SU-DHL-6 (cell line): Measurements from ENCODE around the gene DEDD.
"Not testable (repeated sequence)": the region's sequence is repeated elsewhere in the genome, so short reads cannot be mapped to it uniquely, and the experiment has no call there.

Experiments
- H2AFZ ChIP-seq: fragments of 200-600 bp; sonication (generic); 2 replicates; pipeline ENCODE4 v1.6.1; 2014; ENCODE audit warnings: low read depth, mild to moderate bottlenecking, moderate library complexity, mixed read lengths, antibody characterized with exemption, low read length; ENCODE audit not compliant: severe bottlenecking
- H3F3A ChIP-seq: fragments of 200-600 bp; shearing (Covaris generic); 2 replicates; pipeline ENCODE4 v1.6.0; 2016; ENCODE audit warnings: antibody characterized with exemption, mild to moderate bottlenecking; ENCODE audit not compliant: insufficient read depth
- H3K27ac ChIP-seq: fragments of 200-600 bp; sonication (generic); 2 replicates; pipeline ENCODE4 v1.5.1; 2016; ENCODE audit warnings: low read depth, mild to moderate bottlenecking, low read length, moderate library complexity, mixed read lengths
- H3K27me3 ChIP-seq: fragments of 200-600 bp; sonication (generic), shearing (Covaris generic); 2 replicates; pipeline ENCODE4 v1.6.0; 2014; ENCODE audit warnings: mild to moderate bottlenecking, low read length
- H3K36me3 ChIP-seq: fragments of 200-600 bp; sonication (generic); 2 replicates; pipeline ENCODE4 v1.6.1; 2014; ENCODE audit warnings: mild to moderate bottlenecking, low read length, mixed read lengths
- H3K4me2 ChIP-seq: fragments of 300-600, 200-600 bp; shearing (Covaris generic), sonication (generic); 2 replicates; pipeline ENCODE4 v1.6.0; 2014; ENCODE audit warnings: low read length, low read depth, mild to moderate bottlenecking; ENCODE audit not compliant: poor library complexity, severe bottlenecking
- H3K4me3 ChIP-seq: fragments of 200-600 bp; sonication (generic); 2 replicates; pipeline ENCODE4 v1.5.1; 2014; ENCODE audit warnings: antibody characterized with exemption, low read length, mild to moderate bottlenecking, mixed read lengths; ENCODE audit not compliant: insufficient read depth, poor library complexity, severe bottlenecking
- H3K79me2 ChIP-seq: fragments of 200-600 bp; sonication (generic); 2 replicates; pipeline ENCODE4 v1.6.1; 2014; ENCODE audit warnings: mild to moderate bottlenecking, low read length, moderate library complexity; ENCODE audit not compliant: insufficient read depth
- H3K9ac ChIP-seq: fragments of 200-600 bp; sonication (generic); 2 replicates; pipeline ENCODE4 v1.7.0; 2014; ENCODE audit warnings: mild to moderate bottlenecking, low read length
- H3K9me2 ChIP-seq: fragments of 200-600 bp; sonication (generic); replicated peaks from 2 replicates; pipeline ENCODE4 v1.6.1; 2014; ENCODE audit warnings: low read length; ENCODE audit not compliant: insufficient read depth
- H3K9me3 ChIP-seq: fragments of 200-600 bp; sonication (generic); 2 replicates; pipeline ENCODE4 v1.6.1; 2014; ENCODE audit warnings: low read length, mixed read lengths; ENCODE audit not compliant: insufficient read depth
- H4K20me1 ChIP-seq: fragments of 200-600 bp; sonication (generic); 2 replicates; pipeline ENCODE4 v1.6.1; 2014; ENCODE audit warnings: low read depth, mild to moderate bottlenecking, antibody characterized with exemption, low read length, moderate library complexity, mixed read lengths
- EZH2phosphoT487 ChIP-seq: fragments of 200-600 bp; sonication (generic), shearing (Covaris generic); conservative IDR thresholded peaks from 2 replicates; pipeline ENCODE4 v1.6.1; 2018; ENCODE audit warnings: mild to moderate bottlenecking, antibody characterized with exemption, low read length, moderate library complexity, mixed read lengths
- TF ChIP-seq, protein P1 (sequence below): fragments of 200-600 bp; sonication (generic); IDR thresholded peaks from one replicate; pipeline ENCODE4 v1.5.1; 2017; ENCODE audit warnings: antibody characterized with exemption, mild to moderate bottlenecking, low read length, moderate library complexity; ENCODE audit not compliant: insufficient read depth, poor library complexity, severe bottlenecking

DEDD gene

DNA sequence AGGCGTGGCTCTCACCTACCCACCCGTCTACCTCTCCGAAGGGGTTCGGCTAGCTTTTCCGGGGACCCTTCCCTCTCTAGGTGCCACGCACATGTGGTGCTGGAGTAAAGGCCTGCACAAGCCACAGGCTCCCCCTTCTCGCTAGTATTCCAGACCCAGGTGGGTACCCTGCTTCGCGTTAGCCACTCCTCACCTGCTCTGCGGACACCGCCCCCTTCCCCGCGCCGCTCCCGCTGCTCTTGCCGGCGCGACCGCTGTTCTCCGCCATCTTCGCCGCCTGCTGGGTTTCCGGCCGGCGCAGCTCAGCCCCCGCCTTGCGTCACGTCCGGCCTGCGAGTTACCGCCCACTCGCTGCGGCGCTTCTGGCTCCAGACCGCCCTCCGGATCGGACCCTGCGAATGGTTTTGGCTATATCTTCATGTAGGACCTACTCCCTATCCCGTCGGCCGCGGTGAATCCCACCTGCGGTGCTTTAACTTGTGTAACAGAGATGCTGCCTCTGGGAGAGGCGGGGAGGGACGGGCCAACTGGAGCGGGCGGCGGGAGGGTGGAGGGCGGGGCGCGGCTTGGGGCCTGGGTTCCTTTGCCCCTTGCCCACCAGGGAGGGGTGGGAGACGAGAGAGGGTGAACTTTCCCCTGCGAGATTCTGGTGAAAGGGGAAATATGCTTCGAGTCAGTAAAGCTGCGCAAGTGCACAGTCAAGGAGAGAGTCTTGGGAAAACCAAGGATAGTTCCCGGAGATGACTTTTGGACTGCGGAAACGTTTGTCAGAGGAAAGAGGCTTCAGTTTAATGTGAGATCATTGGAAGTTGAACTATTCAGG lies 14.5 kb downstream of the DEDD start, which contains the start of the genes NIT1 and PFDN2:
TSS of gene NIT1 (plus strand) at position 347 of the 823 bp plus-strand sequence. CDS start at position 419, 72 bp downstream.
TSS of gene PFDN2 (minus strand) at position 279 of the 823 bp plus-strand sequence. CDS start at position 268, 11 bp downstream.
- no peaks in the 10 kb centered on the region for H3K9me2 ChIP-seq

DNA sequence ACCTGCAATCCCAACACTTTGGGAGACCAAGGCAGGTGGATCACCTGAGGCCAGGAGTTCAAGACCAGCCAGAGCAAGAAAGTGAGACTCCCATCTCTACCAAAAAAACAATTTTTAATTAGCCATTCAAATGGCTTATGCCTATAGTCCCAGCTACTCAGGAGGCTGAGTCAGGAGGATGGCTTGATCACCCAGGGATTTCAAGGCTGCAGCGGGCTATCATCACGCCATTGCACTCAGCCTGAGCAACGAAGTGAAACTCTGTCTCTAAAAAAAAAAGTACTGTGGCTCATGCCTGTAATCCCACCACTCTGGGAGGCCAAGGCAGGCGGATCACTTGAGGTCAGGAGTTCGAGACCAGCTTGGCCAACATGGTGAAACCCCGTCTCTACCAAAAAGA lies 16.5 kb downstream of the DEDD start:
- H3K27ac ChIP-seq, H3F3A ChIP-seq, H3K4me3 ChIP-seq, H3K27me3 ChIP-seq, H3K9me3 ChIP-seq, H4K20me1 ChIP-seq, H2AFZ ChIP-seq, H3K9ac ChIP-seq, H3K36me3 ChIP-seq, H3K9me2 ChIP-seq: not testable (repeated sequence)
- H3K4me2 ChIP-seq, result peak overlapping the region; percentile 73
- peaks cover 77% of the 10 kb centered on the region for H3K79me2 ChIP-seq

More for the DNA sequence above, 14.5 kb downstream of the DEDD start, which contains the start of the genes NIT1 and PFDN2:
- Histone ChIP-seq H3K9ac (peak within 1 kb of the TSS; percentile 73), H3K4me3 (peak within 1 kb of the TSS; percentile 82), H2AFZ (peak within 1 kb of the TSS; percentile 69), H3K9me3 (no peaks in the 10 kb centered on the region), H3K79me2 (peaks cover 58% of the 10 kb centered on the region), H3F3A (peaks cover 8% of the 10 kb centered on the region; the same call in 1 of the 2 replicates), H3K27me3 (no peaks in the 10 kb centered on the region), H3K27ac (peak within 1 kb of the TSS; percentile 48), H3K36me3 (0 out of 2 replicates have a peak, but pooled peaks cover 4% of the 10 kb centered on the region), H4K20me1 (0 out of 2 replicates have a peak, but pooled peaks cover 2% of the 10 kb centered on the region), H3K4me2 (peak within 1 kb of the TSS; percentile 73)
- no peak for TF ChIP-seq EZH2phosphoT487
- TF ChIP-seq, protein P1, sequence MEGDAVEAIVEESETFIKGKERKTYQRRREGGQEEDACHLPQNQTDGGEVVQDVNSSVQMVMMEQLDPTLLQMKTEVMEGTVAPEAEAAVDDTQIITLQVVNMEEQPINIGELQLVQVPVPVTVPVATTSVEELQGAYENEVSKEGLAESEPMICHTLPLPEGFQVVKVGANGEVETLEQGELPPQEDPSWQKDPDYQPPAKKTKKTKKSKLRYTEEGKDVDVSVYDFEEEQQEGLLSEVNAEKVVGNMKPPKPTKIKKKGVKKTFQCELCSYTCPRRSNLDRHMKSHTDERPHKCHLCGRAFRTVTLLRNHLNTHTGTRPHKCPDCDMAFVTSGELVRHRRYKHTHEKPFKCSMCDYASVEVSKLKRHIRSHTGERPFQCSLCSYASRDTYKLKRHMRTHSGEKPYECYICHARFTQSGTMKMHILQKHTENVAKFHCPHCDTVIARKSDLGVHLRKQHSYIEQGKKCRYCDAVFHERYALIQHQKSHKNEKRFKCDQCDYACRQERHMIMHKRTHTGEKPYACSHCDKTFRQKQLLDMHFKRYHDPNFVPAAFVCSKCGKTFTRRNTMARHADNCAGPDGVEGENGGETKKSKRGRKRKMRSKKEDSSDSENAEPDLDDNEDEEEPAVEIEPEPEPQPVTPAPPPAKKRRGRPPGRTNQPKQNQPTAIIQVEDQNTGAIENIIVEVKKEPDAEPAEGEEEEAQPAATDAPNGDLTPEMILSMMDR, result no peak

DNA sequence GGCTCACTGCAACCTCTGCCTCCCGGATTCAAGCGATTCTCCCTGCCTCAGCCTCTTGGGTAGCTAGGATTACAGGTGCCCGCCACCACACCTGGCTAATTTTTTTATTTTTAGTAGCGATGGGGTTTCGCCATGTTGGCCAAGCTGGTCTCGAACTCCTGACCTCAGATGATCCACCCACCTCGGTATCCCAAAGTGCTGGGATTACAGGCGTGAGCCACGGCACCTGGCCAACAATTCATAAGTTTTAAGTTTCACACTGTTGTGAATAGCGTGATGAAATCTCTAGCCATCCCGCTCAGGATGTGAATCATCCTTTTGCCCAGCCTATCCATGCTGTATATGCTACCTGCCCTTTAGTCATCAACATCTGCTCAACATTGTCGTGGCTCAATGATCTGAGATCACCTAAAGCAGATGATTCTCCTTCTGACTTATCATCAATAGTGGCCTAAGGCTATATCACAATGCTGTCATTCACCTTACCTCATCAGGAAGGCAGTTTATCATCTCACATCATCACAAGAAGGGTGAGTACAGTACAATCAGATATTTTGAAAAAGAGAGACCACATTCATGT lies 17.2 kb downstream of the DEDD start:
- Histone ChIP-seq H3K9me3 (no peaks in the 10 kb centered on the region), H2AFZ (no peak overlapping the region), H3K4me3 (no peak overlapping the region), H3K79me2 (peaks cover 83% of the 10 kb centered on the region), H3K27ac (no peak overlapping the region), H3K27me3 (no peaks in the 10 kb centered on the region), H3F3A (peaks cover 10% of the 10 kb centered on the region; the same call in 1 of the 2 replicates), H3K9me2 (no peaks in the 10 kb centered on the region), H3K9ac (no peak overlapping the region), H4K20me1 (0 out of 2 replicates have a peak, but pooled peaks cover 8% of the 10 kb centered on the region), H3K4me2 (no peak overlapping the region), H3K36me3 (peaks cover 4% of the 10 kb centered on the region; the same call in 1 of the 2 replicates)
- TF ChIP-seq, protein P1, result no peak
- no peak for TF ChIP-seq EZH2phosphoT487
